Mucosa of descending colon (tissue), 3 donors: ENCODE data around the gene ARHGDIG. TPM values are rescaled to one million over a fixed set of nuclear protein-coding genes. Genes with fewer than 3 reads are reported as not detected.

Source experiments
- ATAC-seq: fragments of 200-7000 bp; cut with Tn5 transposase; one replicate; pipeline ENCODE4 v1.9.1; 2020; ENCODE audit warnings: mild to moderate bottlenecking, moderate library complexity
- DNase-seq, 3 donors: peaks; one replicate each; pipeline ENCODE4 v3.0.0-alpha.2; 2020
- H3K36me3 ChIP-seq: fragments of 200-600 bp; one replicate; pipeline ENCODE4 v1.8.0; 2021; ENCODE audit warnings: low read depth, mild to moderate bottlenecking
- H3K4me1 ChIP-seq: fragments of 200-600 bp; one replicate; pipeline ENCODE4 v1.8.0; 2021; ENCODE audit warnings: low read depth, mild to moderate bottlenecking
- H3K4me3 ChIP-seq: fragments of 200-600 bp; one replicate; pipeline ENCODE4 v1.8.0; 2021; ENCODE audit warnings: mild to moderate bottlenecking
- H3K9me3 ChIP-seq: fragments of 200-600 bp; one replicate; pipeline ENCODE4 v1.8.0; 2021; ENCODE audit warnings: mild to moderate bottlenecking
- intact Hi-C, 2 donors: fragments of 100-400 bp; cut with DNase I in 1 of 2; cut with micrococcal nuclease in 1 of 2; formaldehyde crosslinking; loops; one replicate each; pipeline versions ENCODE4 v1.11.0 to v1.11.1; 2022; cut with DNase I, micrococcal nuclease
- total RNA-seq, 3 donors: library from RNA; stranded (reverse); fragmentation: NEBNext Ultra II Directional in 2 of 3; extraction: Animal tissue kit (Norgen Biotek cat#: 25700) in 2 of 3; gene quantifications; one replicate each; pipeline versions ENCODE4 v1.2.1 to v1.2.4, GENCODE V29; 2021 to 2023
- TF ChIP-seq, protein P1 (sequence below): fragments of 200-600 bp; IDR thresholded peaks from one replicate; pipeline ENCODE4 v1.8.0; 2022; ENCODE audit warnings: antibody characterized with exemption, mild to moderate bottlenecking
- donor health status: DM: no; HTN: no; CAD: no; lungs with moderate emphysema.
- donor health status: DM: no; HTN: no; CAD: no.
- donor health status: DM: no; HTN: yes; CAD: no.

Gene ARHGDIG
- total RNA-seq, 3 donors from 2014 or later, result 1.7 to 6.8 (median 1.9) TPM

DNA sequence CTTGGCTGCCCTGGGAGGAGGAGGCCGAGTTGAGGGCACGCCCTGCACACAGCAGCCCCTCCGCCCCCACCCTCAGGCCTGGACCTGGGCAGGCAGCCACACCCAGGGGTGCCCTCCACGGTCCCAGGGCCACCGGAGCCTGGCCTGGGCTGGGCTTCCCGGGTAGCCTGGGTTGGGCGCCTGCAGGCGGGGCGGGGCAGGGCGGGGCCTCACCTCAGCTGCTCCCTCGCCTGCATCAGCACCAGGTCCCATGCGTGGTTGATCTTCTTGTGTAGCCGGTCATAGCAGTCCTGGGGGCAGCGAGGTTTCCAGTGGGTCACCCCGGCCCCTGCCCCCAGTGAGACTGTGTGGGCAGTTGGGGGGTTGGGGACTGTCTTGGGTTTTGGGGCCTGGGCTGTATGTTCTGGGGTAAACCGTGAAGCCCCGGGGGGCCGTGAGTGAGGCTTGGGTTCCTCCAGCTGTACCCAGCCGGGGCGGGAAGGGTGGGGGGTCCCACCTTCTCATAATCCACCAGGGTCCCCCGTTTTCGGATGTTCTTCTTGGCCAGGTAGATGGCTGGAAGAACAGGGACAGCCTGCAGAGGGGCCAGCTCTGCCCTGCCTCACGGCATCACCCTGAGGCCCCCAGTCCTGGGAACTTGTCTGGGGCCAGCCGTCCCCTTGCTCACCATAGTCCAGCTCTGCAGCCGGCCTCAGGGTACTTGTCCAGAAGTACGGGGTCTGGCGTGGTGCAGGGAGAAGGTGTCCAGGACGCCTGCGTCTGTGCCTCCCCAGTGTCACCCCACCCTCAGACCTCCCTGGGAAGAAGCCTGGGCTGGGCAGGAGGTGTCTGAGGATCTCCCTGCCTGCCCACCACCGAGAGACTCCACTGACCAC, 6.6 kb upstream of the ARHGDIG start:
- DNase-seq (peak; percentile 75 to 86 (median 85)), ATAC-seq (peak; percentile 82)

DNA sequence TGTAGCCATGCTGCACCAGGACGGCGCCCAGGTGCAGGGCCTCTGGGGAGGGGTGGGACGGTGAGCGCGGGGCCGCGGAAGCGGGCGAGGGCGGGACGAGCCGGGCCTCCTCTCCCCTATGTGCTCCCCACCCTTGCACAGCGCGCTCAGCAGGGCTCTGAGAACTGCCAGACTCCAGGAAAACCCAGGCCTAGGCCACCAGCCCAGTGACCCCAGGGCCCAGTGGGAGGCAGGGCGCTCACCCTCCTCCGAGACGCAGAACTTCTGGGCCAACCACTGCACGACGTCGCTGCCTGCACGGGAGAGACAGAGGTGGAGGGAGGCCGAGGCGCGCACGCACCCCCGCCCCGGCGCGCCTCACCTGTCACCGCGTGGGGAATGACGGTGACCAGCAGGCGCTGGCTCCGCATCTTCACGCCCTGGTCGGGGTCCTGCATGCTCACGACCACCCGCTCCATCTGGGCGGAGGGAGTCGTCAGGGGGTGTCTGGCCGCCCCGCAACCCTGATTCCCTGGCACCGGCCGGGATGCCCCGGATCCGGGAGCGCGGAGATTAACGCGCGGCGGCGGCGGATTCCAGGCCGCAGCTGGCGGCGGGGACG, 5.2 kb upstream of the ARHGDIG start:
- TF ChIP-seq, protein P1, sequence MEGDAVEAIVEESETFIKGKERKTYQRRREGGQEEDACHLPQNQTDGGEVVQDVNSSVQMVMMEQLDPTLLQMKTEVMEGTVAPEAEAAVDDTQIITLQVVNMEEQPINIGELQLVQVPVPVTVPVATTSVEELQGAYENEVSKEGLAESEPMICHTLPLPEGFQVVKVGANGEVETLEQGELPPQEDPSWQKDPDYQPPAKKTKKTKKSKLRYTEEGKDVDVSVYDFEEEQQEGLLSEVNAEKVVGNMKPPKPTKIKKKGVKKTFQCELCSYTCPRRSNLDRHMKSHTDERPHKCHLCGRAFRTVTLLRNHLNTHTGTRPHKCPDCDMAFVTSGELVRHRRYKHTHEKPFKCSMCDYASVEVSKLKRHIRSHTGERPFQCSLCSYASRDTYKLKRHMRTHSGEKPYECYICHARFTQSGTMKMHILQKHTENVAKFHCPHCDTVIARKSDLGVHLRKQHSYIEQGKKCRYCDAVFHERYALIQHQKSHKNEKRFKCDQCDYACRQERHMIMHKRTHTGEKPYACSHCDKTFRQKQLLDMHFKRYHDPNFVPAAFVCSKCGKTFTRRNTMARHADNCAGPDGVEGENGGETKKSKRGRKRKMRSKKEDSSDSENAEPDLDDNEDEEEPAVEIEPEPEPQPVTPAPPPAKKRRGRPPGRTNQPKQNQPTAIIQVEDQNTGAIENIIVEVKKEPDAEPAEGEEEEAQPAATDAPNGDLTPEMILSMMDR, result no peak
- no peak for DNase-seq
- H3K4me1 ChIP-seq, result peaks cover 18% of the 10 kb centered on the region
- H3K4me3 ChIP-seq, result no peak overlapping the region
- peak; percentile 34 for ATAC-seq
- no peaks in the 10 kb centered on the region for H3K9me3 ChIP-seq
- intact Hi-C loops, result no loop called here
- H3K36me3 ChIP-seq, result no peaks in the 10 kb centered on the region

More for the DNA sequence above, 6.6 kb upstream of the ARHGDIG start:
- Histone ChIP-seq H3K9me3 (no peaks in the 10 kb centered on the region), H3K4me3 (no peak overlapping the region), H3K36me3 (no peaks in the 10 kb centered on the region), H3K4me1 (peaks cover 13% of the 10 kb centered on the region)
- TF ChIP-seq, protein P1, result no peak
- intact Hi-C loops, result no loop called here

DNA sequence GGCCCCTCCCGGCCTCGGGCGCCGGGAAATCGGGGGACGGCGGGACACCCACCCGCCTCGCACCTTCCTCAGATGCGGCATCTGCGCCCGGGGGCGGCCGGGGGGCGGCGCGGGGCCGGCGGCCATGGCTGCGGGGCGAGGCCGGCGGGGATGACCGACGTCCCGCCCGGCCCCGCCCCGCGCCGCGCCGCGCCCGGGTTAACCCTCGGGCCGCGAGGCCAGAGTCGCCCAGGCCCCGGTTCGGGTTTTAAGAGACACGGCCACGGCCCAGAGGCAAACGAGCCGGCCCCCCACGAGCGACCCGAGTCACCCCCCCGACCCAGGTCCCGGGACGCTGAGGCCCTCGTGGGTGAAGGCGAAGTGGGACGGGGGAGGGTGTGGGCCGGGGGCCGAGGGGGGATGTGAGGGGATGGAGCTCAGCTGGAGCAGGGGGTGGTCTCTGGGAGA, 4.6 kb upstream of the ARHGDIG start, which contains the start of gene RGS11:
RGS11 (minus strand) TSS at position 159 of the 447 bp plus-strand sequence; CDS start at position 126, 33 bp downstream.
- intact Hi-C loops, result no loop called here
- ATAC-seq (peak; percentile 39), DNase-seq (no peak)
- TF ChIP-seq, protein P1, result no peak
- H3K36me3 ChIP-seq, result no peaks in the 10 kb centered on the region
- H3K4me3 ChIP-seq, result no peak within 1 kb of the TSS
- no peaks in the 10 kb centered on the region for H3K9me3 ChIP-seq
- peaks cover 21% of the 10 kb centered on the region for H3K4me1 ChIP-seq

DNA sequence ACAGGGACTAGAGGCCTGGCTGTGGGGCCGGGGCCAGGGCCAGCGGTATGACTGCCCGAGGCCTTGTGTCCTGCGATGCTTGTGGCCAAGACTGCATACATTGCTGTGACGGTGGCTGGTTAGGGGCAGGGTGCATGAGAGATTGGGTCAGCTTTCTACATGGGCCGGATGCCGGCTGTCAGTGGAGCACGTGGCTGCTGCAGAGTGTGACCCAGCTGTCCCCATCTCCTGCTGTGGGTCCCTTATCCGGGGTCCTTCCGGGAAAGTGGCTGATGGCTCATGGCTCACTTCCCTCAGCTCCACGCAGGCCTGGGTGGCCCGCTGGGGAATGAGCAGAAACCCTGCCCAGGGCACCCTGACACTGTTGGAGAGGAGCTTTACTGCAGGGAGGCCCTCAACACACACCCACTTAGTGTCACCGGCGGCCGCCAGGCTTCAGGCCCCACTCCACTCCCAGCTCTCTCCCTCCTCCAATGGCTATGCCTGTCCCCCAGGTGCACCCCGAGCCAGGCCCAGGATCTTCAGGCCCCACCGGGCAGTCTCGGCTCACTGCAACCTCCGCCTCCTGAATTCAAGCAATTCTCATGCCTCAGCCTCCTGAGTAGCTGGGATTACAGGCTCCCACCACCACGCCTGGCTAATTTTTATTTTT, 3.8 kb upstream of the ARHGDIG start:
- intact Hi-C loops, result no loop called here
- Histone ChIP-seq H3K36me3 (no peaks in the 10 kb centered on the region), H3K4me1 (peaks cover 29% of the 10 kb centered on the region), H3K4me3 (no peak overlapping the region), H3K9me3 (no peaks in the 10 kb centered on the region)
- ATAC-seq, result no peak
- DNase-seq, result no peak
- TF ChIP-seq, protein P1, result no peak

DNA sequence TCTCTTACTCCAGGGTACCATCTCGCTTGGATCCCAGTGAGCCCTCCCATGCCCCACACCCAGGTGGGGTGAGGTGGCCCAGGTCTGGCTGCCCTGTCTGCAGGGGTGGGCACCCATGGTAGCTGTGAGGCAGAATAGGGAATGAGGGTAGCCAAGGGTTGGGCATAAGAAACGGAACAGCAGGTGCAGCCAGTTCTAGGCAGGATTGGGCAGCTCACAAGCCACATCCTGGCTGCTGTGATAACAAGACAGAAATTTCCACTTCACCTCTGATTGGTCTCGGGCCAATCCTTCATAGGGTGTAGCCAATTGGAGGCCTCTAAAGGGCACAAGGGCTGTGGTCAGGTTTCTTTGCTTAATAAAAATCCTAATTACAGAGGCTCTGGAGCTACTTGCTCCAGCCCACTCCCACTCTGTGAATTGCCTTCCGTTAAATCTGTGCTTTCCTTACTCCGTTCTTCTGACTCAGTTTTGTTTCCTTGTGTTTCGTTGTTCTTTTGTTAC, 1.5 kb upstream of the ARHGDIG start:
- no peaks in the 10 kb centered on the region for H3K36me3 ChIP-seq
- ATAC-seq (peak; percentile 58), DNase-seq (no peak)
- intact Hi-C loops, result no loop called here
- no peaks in the 10 kb centered on the region for H3K9me3 ChIP-seq
- no peak overlapping the region for H3K4me3 ChIP-seq
- TF ChIP-seq, protein P1, result no peak
- H3K4me1 ChIP-seq, result peaks cover 23% of the 10 kb centered on the region
